ENCODE results near the gene DAGLB.

DNA sequence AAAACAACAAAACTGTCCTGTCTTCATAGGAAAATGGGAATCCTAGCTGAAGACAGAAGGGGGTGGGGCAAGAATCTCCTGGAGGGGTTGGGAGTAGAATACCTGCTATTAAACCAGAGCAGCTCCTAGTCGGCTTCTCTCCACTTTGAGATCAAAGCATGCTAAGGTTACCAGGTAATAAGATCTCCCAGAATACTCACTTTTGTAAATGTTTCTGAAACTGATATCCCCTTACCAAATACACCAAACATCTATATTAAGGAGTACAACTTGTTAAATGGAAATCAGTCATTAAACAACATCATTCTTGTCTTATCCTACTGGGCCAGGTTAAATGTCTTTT is 29.5 kb upstream of the DAGLB start:
- TF ChIP-seq, protein P1, sequence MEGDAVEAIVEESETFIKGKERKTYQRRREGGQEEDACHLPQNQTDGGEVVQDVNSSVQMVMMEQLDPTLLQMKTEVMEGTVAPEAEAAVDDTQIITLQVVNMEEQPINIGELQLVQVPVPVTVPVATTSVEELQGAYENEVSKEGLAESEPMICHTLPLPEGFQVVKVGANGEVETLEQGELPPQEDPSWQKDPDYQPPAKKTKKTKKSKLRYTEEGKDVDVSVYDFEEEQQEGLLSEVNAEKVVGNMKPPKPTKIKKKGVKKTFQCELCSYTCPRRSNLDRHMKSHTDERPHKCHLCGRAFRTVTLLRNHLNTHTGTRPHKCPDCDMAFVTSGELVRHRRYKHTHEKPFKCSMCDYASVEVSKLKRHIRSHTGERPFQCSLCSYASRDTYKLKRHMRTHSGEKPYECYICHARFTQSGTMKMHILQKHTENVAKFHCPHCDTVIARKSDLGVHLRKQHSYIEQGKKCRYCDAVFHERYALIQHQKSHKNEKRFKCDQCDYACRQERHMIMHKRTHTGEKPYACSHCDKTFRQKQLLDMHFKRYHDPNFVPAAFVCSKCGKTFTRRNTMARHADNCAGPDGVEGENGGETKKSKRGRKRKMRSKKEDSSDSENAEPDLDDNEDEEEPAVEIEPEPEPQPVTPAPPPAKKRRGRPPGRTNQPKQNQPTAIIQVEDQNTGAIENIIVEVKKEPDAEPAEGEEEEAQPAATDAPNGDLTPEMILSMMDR (conservative IDR thresholded peaks at IDR 0.05): no peak
- TF ChIP-seq ZFX (IDR thresholded peaks at IDR 0.05): no peak
